Urothelium cell line (cell line): ENCODE results near the gene ZCCHC24.

Experiments
- DNase-seq: peaks from one replicate; pipeline ENCODE4 v3.0.0; 2011; ENCODE audit warnings: low spot score, mixed read lengths
- FAIRE-seq: peaks from 2 replicates; lab custom pipeline; 2011; peaks lifted over from hg19 to GRCh38; lab: Jason Lieb, UNC

Gene ZCCHC24

GRCh38 chr10:79415736-79416577 is 29.5 kb downstream of the ZCCHC24 start:
- FAIRE-seq (no peak), DNase-seq (no peak)

- DNase-seq (no peak), FAIRE-seq (no peak)
Measured at GRCh38 chr10:79414714-79415113, 30.7 kb downstream of the ZCCHC24 start.

- DNase-seq (peak; percentile 43), FAIRE-seq (no peak)
Measured at GRCh38 chr10:79413196-79413595, 32.2 kb downstream of the ZCCHC24 start.

- DNase-seq (no peak), FAIRE-seq (no peak)
Measured at GRCh38 chr10:79412516-79412915, 32.9 kb downstream of the ZCCHC24 start.

GRCh38 chr10:79411546-79412495 is 33.6 kb downstream of the ZCCHC24 start:
- no peak for FAIRE-seq
- DNase-seq = no peak

GRCh38 chr10:79410315-79411094 is 34.9 kb downstream of the ZCCHC24 start:
- no peak for DNase-seq
- no peak for FAIRE-seq

GRCh38 chr10:79409726-79410085 is 35.7 kb downstream of the ZCCHC24 start:
- FAIRE-seq (no peak), DNase-seq (no peak)

- DNase-seq = no peak
- FAIRE-seq = no peak
Measured at GRCh38 chr10:79409038-79409725, 36.2 kb downstream of the ZCCHC24 start.

- no peak for FAIRE-seq
- no peak for DNase-seq
Measured at GRCh38 chr10:79407811-79408795, 37.3 kb downstream of the ZCCHC24 start.

GRCh38 chr10:79407423-79407796 is 38.0 kb downstream of the ZCCHC24 start:
- DNase-seq = no peak
- no peak for FAIRE-seq

GRCh38 chr10:79406683-79407422 is 38.6 kb downstream of the ZCCHC24 start:
- FAIRE-seq = no peak
- no peak for DNase-seq

GRCh38 chr10:79405995-79406515 is 39.4 kb downstream of the ZCCHC24 start:
- no peak for DNase-seq
- FAIRE-seq = no peak

- DNase-seq (peak; percentile 66), FAIRE-seq (peak; percentile 70)
Measured at GRCh38 chr10:79405221-79405994, 40.0 kb downstream of the ZCCHC24 start.

- FAIRE-seq = peak; percentile 62
Measured at GRCh38 chr10:79404690-79405131, 40.7 kb downstream of the ZCCHC24 start.

GRCh38 chr10:79404231-79404609 is 41.2 kb downstream of the ZCCHC24 start:
- FAIRE-seq (no peak), DNase-seq (peak; percentile 67)

More at GRCh38 chr10:79404690-79405131, 40.7 kb downstream of the ZCCHC24 start:
- DNase-seq = no peak

GRCh38 chr10:79403441-79404230 is 41.8 kb downstream of the ZCCHC24 start:
- FAIRE-seq = peak; percentile 35
- peak; percentile 88 for DNase-seq

- no peak for DNase-seq
- FAIRE-seq = peak; percentile 80
Measured at GRCh38 chr10:79402951-79403350, 42.5 kb downstream of the ZCCHC24 start.
